ENCODE data around the gene TMEM25. TPM values are rescaled to one million over a fixed set of nuclear protein-coding genes. Genes with fewer than 3 reads are reported as not detected.

The TMEM25 gene
- total RNA-seq, 1 experiment from 2014 or later = 13.2 TPM

GRCh38 chr11:118544010-118544646 lies 13.1 kb downstream of the TMEM25 start:
- TF ChIP-seq CTCF (conservative IDR thresholded peaks at IDR 0.05; ENCODE audit: low read depth, low read length) = no peak
- Histone ChIP-seq H3K4me1 (ENCODE audit: insufficient read depth, low read length, poor library complexity, severe bottlenecking) (no peaks in the 10 kb centered on the region), H3K4me3 (ENCODE audit: low read depth, low read length, poor library complexity, severe bottlenecking) (no peak overlapping the region), H3K9me3 (ENCODE audit: low read depth, low read length, poor library complexity, severe bottlenecking) (no peaks in the 10 kb centered on the region), H3K36me3 (ENCODE audit: insufficient read depth, low read length, poor library complexity, severe bottlenecking) (no peaks in the 10 kb centered on the region), H3K27ac (ENCODE audit: low read depth, low read length, poor library complexity, severe bottlenecking) (no peak overlapping the region), H3K27me3 (replicated peaks; ENCODE audit: insufficient read depth, low read depth, low read length, poor library complexity) (no peaks in the 10 kb centered on the region)
- POLR2A ChIA-PET (ENCODE audit: low non-redundant PET) = interaction anchor here (0.6 to 0.9 kb wide), 2 partner anchors 8 to 105 kb away, joined by 3 to 7 read pairs; no protein-coding TSS in a partner anchor
- intact Hi-C loops (cut with micrococcal nuclease; ENCODE audit: unreplicated experiment) = no loop called here
- no peak for DNase-seq (ENCODE audit: low spot score)
- CTCF ChIA-PET = no interaction called here
- BruUV-seq (replicated peaks) = no TSS peak

GRCh38 chr11:118544647-118545010 lies 13.6 kb downstream of the TMEM25 start:
- BruUV-seq (replicated peaks) = no TSS peak
- Histone ChIP-seq H3K4me1 (ENCODE audit: insufficient read depth, low read length, poor library complexity, severe bottlenecking) (no peaks in the 10 kb centered on the region), H3K27me3 (replicated peaks; ENCODE audit: insufficient read depth, low read depth, low read length, poor library complexity) (no peaks in the 10 kb centered on the region), H3K27ac (ENCODE audit: low read depth, low read length, poor library complexity, severe bottlenecking) (no peak overlapping the region), H3K4me3 (ENCODE audit: low read depth, low read length, poor library complexity, severe bottlenecking) (no peak overlapping the region), H3K9me3 (ENCODE audit: low read depth, low read length, poor library complexity, severe bottlenecking) (no peaks in the 10 kb centered on the region), H3K36me3 (ENCODE audit: insufficient read depth, low read length, poor library complexity, severe bottlenecking) (no peaks in the 10 kb centered on the region)
- ChIA-PET POLR2A (ENCODE audit: low non-redundant PET) (interaction anchor here (0.9 kb wide), 1 partner anchor 9 kb away, joined by 3 read pairs; no protein-coding TSS in a partner anchor), CTCF (no interaction called here)
- intact Hi-C loops (cut with micrococcal nuclease; ENCODE audit: unreplicated experiment) = no loop called here
- TF ChIP-seq EZH2 (IDR thresholded peaks at IDR 0.05; ENCODE audit: borderline replicate concordance, low read depth, low read length, poor library complexity, severe bottlenecking) (no peak), CTCF (conservative IDR thresholded peaks at IDR 0.05; ENCODE audit: low read depth, low read length) (no peak)
- DNase-seq (ENCODE audit: low spot score) = no peak

GRCh38 chr11:118545533-118545932 lies 14.5 kb downstream of the TMEM25 start:
- Histone ChIP-seq H3K36me3 (ENCODE audit: insufficient read depth, low read length, poor library complexity, severe bottlenecking) (peaks cover 3% of the 10 kb centered on the region), H3K4me3 (ENCODE audit: low read depth, low read length, poor library complexity, severe bottlenecking) (no peak overlapping the region), H3K9me3 (ENCODE audit: low read depth, low read length, poor library complexity, severe bottlenecking) (no peaks in the 10 kb centered on the region), H3K4me1 (ENCODE audit: insufficient read depth, low read length, poor library complexity, severe bottlenecking) (no peaks in the 10 kb centered on the region), H3K27ac (ENCODE audit: low read depth, low read length, poor library complexity, severe bottlenecking) (no peak overlapping the region), H3K27me3 (replicated peaks; ENCODE audit: insufficient read depth, low read depth, low read length, poor library complexity) (no peaks in the 10 kb centered on the region)
- TF ChIP-seq CTCF (conservative IDR thresholded peaks at IDR 0.05; ENCODE audit: low read depth, low read length) = no peak
- no peak for TF ChIP-seq EZH2 (IDR thresholded peaks at IDR 0.05; ENCODE audit: borderline replicate concordance, low read depth, low read length, poor library complexity, severe bottlenecking)
- POLR2A ChIA-PET (ENCODE audit: low non-redundant PET) = no interaction called here
- CTCF ChIA-PET = no interaction called here
- DNase-seq (ENCODE audit: low spot score) = no peak
- intact Hi-C loops (cut with micrococcal nuclease; ENCODE audit: unreplicated experiment) = no loop called here
- BruUV-seq (replicated peaks) = no TSS peak
